ENCODE results near the gene SCYL3.
"Not testable (repeated sequence)": the region's sequence is repeated elsewhere in the genome, so short reads cannot be mapped to it uniquely, and the experiment has no call there.

SCYL3 gene

GRCh38 chr1:169814265-169814664, 79.4 kb downstream of the SCYL3 start:
- DNase-seq (ENCODE audit: low read depth in 2 of 2): no peak

GRCh38 chr1:169812131-169812530, 81.6 kb downstream of the SCYL3 start:
- no peak for DNase-seq (ENCODE audit: low read depth in 2 of 2)

GRCh38 chr1:169811418-169812035, 82.2 kb downstream of the SCYL3 start:
- not testable (repeated sequence) for DNase-seq (ENCODE audit: low read depth in 2 of 2)

GRCh38 chr1:169809370-169810095, 84.2 kb downstream of the SCYL3 start:
- no peak for DNase-seq (ENCODE audit: low read depth in 2 of 2)

- DNase-seq (ENCODE audit: low read depth in 2 of 2): no peak
These were observed 88.8 kb downstream of the SCYL3 start for GRCh38 chr1:169804941-169805340.

- DNase-seq (ENCODE audit: low read depth in 2 of 2): no peak
These were observed 90.8 kb downstream of the SCYL3 start for GRCh38 chr1:169802888-169803287.

Data from stimulated activated CD8-positive, alpha-beta memory T cell treated with anti-CD3 and anti-CD28 coated beads, Interleukin-15, amount 100 ng/mL, for 4 hours (primary cell).